HFF-Myc (cell line): ENCODE data around the gene SMYD3.

Experiments used
- DNase-seq: peaks from one replicate; pipeline ENCODE4 v3.0.0-alpha.2; 2011; ENCODE audit warnings: low read depth; ENCODE audit errors: extremely low read depth
- H3K4me3 ChIP-seq: replicated peaks from 2 replicates; pipeline ENCODE4 v1.5.1; 2011; ENCODE audit warnings: low read depth, mild to moderate bottlenecking, control low read depth, low read length
- TF ChIP-seq, protein P1 (sequence below): IDR thresholded peaks from 2 replicates; pipeline ENCODE4 v1.5.1; 2012; ENCODE audit warnings: mild to moderate bottlenecking, low read depth, low read length, control low read depth; ENCODE audit errors: missing control alignments

The SMYD3 gene

DNA sequence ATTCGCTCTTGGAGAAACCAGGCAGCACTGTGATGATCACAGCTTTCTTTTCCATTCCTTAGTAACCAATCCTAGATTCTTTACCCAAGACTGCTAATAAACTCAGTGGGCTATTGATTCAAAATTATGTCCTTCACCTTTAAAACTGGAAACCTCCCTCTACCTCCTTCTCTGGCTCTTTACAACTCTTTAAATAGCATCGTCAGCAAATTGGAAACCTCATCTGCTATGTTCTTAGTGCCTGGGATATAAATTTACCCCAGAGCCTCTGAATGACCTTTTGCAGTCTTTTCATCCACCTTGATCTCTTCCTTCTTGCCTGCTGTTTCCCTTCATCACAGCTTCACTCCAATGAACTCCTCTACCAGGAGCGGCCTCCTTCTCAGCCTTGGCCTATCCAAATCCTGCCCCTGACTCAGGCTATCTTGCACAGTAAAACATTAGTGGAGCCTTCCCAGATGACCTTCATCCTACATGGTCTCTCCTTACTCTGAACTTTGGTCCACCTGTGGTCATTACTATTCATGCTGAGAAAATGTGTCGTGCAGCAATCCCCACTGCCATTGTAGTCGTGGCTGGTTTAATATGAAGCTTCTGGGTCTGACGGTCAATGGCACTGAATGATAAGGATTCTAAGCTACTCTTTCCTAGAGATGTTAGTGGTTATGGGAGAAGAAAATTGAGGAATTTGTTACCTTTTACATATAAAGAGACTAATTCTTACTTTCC, 644.1 kb downstream of the SMYD3 start:
- H3K4me3 ChIP-seq, result no peak overlapping the region
- TF ChIP-seq, protein P1, sequence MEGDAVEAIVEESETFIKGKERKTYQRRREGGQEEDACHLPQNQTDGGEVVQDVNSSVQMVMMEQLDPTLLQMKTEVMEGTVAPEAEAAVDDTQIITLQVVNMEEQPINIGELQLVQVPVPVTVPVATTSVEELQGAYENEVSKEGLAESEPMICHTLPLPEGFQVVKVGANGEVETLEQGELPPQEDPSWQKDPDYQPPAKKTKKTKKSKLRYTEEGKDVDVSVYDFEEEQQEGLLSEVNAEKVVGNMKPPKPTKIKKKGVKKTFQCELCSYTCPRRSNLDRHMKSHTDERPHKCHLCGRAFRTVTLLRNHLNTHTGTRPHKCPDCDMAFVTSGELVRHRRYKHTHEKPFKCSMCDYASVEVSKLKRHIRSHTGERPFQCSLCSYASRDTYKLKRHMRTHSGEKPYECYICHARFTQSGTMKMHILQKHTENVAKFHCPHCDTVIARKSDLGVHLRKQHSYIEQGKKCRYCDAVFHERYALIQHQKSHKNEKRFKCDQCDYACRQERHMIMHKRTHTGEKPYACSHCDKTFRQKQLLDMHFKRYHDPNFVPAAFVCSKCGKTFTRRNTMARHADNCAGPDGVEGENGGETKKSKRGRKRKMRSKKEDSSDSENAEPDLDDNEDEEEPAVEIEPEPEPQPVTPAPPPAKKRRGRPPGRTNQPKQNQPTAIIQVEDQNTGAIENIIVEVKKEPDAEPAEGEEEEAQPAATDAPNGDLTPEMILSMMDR, result no peak
- DNase-seq, result no peak

DNA sequence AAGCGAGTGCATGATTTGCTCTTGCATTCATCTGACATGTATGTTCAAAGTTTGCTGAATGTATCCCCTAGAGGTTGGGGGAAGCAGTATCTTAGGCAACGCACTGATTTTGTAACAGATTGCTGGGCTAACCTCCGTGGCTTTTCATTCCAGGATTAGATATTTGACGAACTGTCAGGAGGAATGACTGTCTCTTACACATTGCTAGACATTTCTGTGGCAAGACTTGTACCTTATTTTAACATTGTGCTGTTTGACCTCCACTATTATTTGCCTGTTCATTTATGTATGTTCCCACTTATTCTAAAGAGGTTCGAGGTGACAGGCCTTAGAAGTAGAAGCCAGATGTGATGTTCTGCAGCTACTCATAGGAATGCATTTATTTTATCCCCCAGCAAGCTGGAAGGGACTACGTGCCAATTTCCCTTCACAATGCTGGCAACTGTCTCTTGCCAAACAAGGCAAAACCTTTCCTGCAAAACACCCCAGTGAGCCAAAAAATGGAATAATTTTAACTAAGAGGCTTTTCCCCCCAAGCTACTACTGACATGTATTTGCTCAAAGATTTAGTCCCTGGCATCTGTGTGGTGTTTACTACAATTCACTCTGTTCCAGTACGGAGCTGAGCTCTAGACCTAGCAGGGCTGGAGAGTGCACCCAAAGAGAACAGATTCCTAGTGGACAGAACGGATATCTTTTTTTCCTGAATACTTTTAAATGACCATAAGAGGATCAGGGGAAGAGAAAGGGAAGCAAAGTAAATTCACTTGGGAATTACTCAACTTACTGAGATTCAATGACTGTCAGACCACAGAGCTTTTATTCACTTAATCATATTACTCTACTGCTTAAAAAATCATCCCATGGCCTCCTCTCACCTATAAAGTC, 646.2 kb downstream of the SMYD3 start:
- TF ChIP-seq, protein P1, result no peak
- DNase-seq, result no peak
- H3K4me3 ChIP-seq, result no peak overlapping the region

DNA sequence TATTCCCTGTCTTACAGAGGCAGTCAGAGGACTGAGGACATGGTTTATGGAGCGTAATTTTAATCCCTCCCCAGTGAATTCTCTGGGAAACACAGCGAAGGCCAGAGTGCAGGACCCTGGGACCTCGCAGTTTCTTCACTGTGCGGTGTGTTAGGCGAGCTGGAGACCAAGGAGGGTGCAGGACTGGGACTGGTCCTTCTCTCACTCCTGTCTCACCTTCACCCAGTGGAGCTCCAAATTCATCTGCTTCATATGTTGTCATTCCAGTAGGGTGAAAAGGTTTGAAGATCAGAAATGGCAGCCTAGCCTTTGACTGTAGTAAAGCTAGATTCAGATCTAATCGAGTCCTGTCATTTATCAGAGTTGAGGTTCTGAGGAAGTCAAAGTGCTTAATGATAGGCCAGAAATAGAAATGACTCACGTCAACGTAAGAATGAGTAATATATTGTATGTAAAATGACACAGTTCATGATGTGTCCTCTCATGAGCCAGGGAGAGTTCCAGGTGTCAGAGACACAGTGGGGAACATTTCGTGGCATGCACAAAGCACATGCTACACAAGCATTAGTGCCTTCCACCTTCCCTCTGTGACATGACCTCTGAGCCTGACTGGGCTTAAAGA, 647.5 kb downstream of the SMYD3 start:
- H3K4me3 ChIP-seq, result no peak overlapping the region
- DNase-seq, result no peak
- TF ChIP-seq, protein P1, result no peak

DNA sequence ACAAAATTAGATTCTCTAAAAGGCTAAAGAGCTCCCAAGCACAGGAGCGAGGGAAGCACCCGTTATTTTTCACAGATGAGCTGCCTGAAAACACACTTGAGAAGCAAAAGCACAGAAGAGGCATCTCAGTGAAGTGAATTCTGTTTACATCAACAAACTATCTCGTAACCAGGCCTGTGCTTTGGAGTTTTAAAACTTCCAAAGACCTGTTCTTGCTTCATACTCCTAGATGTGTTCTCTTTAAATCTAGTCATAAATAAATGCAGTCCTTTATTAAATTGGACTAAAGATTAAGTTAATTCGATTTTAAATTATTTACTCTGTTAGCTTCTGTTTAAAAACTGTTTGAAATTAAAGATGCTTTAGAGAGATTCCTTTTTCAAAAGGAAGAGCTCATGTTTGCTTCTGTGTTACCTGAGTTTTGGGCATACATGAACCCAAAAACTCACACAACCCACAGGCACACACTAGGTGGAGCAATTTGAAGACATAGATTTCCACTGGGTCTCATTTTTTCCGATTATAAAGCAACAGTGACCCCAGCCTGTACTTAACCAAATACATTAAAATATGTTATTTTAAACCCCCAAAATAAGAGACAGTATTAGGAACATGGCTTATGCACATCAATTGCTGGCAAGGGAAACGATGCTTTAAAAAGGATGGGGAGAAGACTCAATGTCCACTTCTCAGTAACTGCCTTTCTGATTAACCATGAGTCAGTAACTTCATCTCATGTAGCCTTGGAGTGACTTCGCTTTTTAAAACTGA, 648.2 kb downstream of the SMYD3 start:
- H3K4me3 ChIP-seq, result no peak overlapping the region
- no peak for DNase-seq
- TF ChIP-seq, protein P1, result peak; percentile 37

DNA sequence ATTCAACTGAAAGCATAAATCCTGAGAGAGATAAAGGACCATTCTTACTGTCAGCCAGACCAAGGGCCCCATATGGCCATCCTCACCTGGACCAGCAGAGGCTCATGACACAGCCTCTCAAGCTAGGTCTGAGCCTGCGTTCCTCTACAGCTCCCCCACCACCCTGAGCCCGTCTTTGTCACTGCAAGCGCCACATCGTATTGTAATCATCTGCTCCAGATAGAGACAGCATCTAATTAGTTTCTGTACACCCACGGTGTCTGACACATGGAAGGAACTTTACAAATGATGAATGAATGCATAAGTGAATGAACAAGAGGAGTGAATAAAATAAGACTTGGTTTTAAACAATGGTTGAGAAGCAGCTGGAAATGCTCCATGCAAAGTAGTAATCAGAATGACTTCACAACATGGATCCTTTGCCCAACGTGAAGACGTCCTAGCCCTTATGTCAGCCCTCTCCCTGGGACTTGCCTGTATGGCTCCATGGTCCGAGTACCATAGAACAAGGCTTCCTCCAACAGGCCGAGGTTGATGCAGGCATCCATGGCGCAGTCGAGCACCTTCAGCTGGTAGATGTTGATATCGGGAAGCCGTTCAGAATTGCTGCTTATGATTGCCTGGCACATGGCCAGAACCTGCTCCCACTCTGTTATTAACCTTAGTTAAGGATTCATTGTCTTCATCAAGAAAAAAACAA, 648.9 kb downstream of the SMYD3 start:
- H3K4me3 ChIP-seq, result no peak overlapping the region
- TF ChIP-seq, protein P1, result no peak
- no peak for DNase-seq

DNA sequence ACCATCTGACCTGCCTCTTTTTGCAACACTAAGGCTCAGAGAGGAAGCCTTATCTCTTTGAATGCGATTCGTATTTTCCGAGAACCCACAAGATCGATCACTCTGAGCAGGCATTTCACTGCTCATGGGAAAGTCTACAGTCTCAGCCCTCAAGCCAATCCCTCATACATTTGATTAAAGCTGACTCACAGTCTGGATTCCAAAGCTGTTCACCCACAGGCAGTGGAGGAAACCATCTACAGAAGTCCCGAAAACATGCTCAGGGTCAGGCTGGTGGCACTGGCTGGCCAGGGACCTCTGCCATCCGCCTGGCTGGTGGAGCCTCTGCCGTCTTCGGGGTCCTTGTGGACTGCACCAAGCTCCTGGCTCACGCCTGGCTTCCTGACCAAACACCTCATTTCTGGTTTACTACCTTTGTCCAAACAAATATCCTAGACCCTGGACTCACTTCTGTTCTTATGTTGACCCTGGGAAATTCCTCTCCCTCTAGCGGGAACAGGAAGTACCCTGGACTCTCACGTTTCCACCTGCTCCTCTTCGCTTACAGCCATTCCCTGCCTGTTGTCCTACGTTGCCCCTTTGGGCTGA, 650.0 kb downstream of the SMYD3 start:
- TF ChIP-seq, protein P1, result no peak
- H3K4me3 ChIP-seq, result no peak overlapping the region
- no peak for DNase-seq
